A549 (cell line): ENCODE measurements around the gene BLTP2. TPM values are rescaled to one million over a fixed set of nuclear protein-coding genes. Genes with fewer than 3 reads are reported as not detected.

Experiments
- ATAC-seq, 2 experiments: fragments of 200-7000 bp in 1 of 2; fragments of >200 bp in 1 of 2; cut with Nextera tagmentation in 1 of 2; cut with Tn5 transposase in 1 of 2; 3 replicates each; pipeline versions ENCODE4 v1.8.0 to v1.9.1; 2018 to 2020; ENCODE audit warnings: mild to moderate bottlenecking in 1 of 2, moderate library complexity in 1 of 2
- CTCF ChIA-PET: fragments of 300-600 bp; sonication (Branson Sonifier 250); formaldehyde crosslinking; extraction: SDS; loops from one replicate; lab custom pipeline; 2021; ENCODE audit warnings: antibody characterized with exemption, inconsistent platforms; lab: Yijun Ruan, JAX
- POLR2A ChIA-PET: fragments of 350-600 bp; formaldehyde crosslinking; extraction: SDS; loops from one replicate; lab custom pipeline; 2021; ENCODE audit warnings: antibody characterized with exemption, inconsistent platforms; lab: Yijun Ruan, JAX
- DNase-seq, 2 experiments: peaks; one replicate each; pipeline versions ENCODE4 v3.0.0 to v3.0.0-alpha.2; 2011 to 2016; ENCODE audit warnings: low read depth in 1 of 2, low spot score in 1 of 2
- FAIRE-seq: peaks from 2 replicates; lab custom pipeline; 2011; peaks lifted over from hg19 to GRCh38; lab: Jason Lieb, UNC
- H3K27ac ChIP-seq, 2 experiments: fragments of >200 bp; sonication (Bioruptor Twin); formaldehyde crosslinking; 3 replicates each; pipeline ENCODE4 v1.5.1; 2016 to 2017
- H3K4me1 ChIP-seq: fragments of >200 bp; sonication (Bioruptor Twin); formaldehyde crosslinking; 3 replicates; pipeline ENCODE4 v1.6.1; 2016
- H3K4me2 ChIP-seq: fragments of >200 bp; sonication (Bioruptor Twin); formaldehyde crosslinking; 3 replicates; pipeline ENCODE4 v1.6.1; 2016
- H3K4me3 ChIP-seq: fragments of >200 bp; sonication (Bioruptor Twin); formaldehyde crosslinking; 3 replicates; pipeline ENCODE4 v1.5.1; 2016
- H3K9me3 ChIP-seq: fragments of >200 bp; sonication (Bioruptor Twin); formaldehyde crosslinking; 3 replicates; pipeline ENCODE4 v1.6.1; 2016
- BHLHE40 ChIP-seq: IDR thresholded peaks from 2 replicates; pipeline ENCODE4 v1.6.1; 2012; ENCODE audit warnings: low read depth, low read length, inconsistent platforms
- CHD4 ChIP-seq: fragments of 200-600 bp; sonication (generic); IDR thresholded peaks from 2 replicates; pipeline ENCODE4 v1.6.1; 2016; ENCODE audit warnings: antibody characterized with exemption, mild to moderate bottlenecking, borderline replicate concordance
- ESRRA ChIP-seq: fragments of 150-350 bp; IDR thresholded peaks from 2 replicates; pipeline ENCODE4 v1.6.1; 2014; ENCODE audit warnings: mild to moderate bottlenecking, low read length, borderline replicate concordance
- FOSB ChIP-seq: fragments of 250-450 bp; sonication (Bioruptor Pico); IDR thresholded peaks from 2 replicates; pipeline ENCODE4 v1.5.0; 2020; ENCODE audit warnings: mild to moderate bottlenecking, moderate library complexity
- FOXS1 ChIP-seq: fragments of 250-450 bp; sonication (Bioruptor Pico); IDR thresholded peaks from 2 replicates; pipeline ENCODE4 v1.5.0; 2020; ENCODE audit warnings: mild to moderate bottlenecking, moderate library complexity
- HDAC2 ChIP-seq: fragments of 200-600 bp; sonication (generic); IDR thresholded peaks from 2 replicates; pipeline ENCODE4 v1.6.1; 2016
- HEYL ChIP-seq: fragments of 250-450 bp; sonication (Bioruptor Pico); IDR thresholded peaks from 2 replicates; pipeline ENCODE4 v1.8.0; 2021; ENCODE audit warnings: mild to moderate bottlenecking, moderate library complexity
- HOXA7 ChIP-seq: fragments of 250-450 bp; sonication (Bioruptor Pico); IDR thresholded peaks from 2 replicates; pipeline ENCODE4 v1.5.0; 2020; ENCODE audit warnings: mild to moderate bottlenecking, moderate library complexity
- JUNB ChIP-seq: fragments of >200 bp; sonication (Bioruptor Twin); formaldehyde crosslinking; IDR thresholded peaks from 2 replicates; pipeline ENCODE4 v1.6.1; 2016
- MAFK ChIP-seq: fragments of 450-650 bp; IDR thresholded peaks from 2 replicates; pipeline ENCODE4 v1.6.1; 2014; ENCODE audit not compliant: partially characterized antibody
- MAZ ChIP-seq: fragments of 150-350 bp; IDR thresholded peaks from 2 replicates; pipeline ENCODE4 v1.6.1; 2014; ENCODE audit warnings: antibody characterized with exemption, low read depth, low read length, borderline replicate concordance
- MYC ChIP-seq: IDR thresholded peaks from 2 replicates; pipeline ENCODE4 v1.6.1; 2012; ENCODE audit warnings: mild to moderate bottlenecking, inconsistent platforms, low read length, improper control_type of control experiment, borderline replicate concordance
- NFE2L2 ChIP-seq: fragments of 150-350 bp; conservative IDR thresholded peaks from 2 replicates; pipeline ENCODE4 v1.6.1; 2014; ENCODE audit warnings: low read length
- NPAS2 ChIP-seq: fragments of 250-450 bp; sonication (Bioruptor Pico); IDR thresholded peaks from 2 replicates; pipeline ENCODE4 v1.8.0; 2022; ENCODE audit warnings: mild to moderate bottlenecking, moderate library complexity, borderline replicate concordance
- NR3C1 ChIP-seq: fragments of >200 bp; sonication (Bioruptor Twin); formaldehyde crosslinking; IDR thresholded peaks from 3 replicates; pipeline ENCODE4 v1.6.1; 2017
- RAD21 ChIP-seq, 2 experiments: fragments of >200 bp in 1 of 2; sonication (Bioruptor Twin) in 1 of 2; formaldehyde crosslinking in 1 of 2; IDR thresholded peaks in 1 of 2; conservative IDR thresholded peaks in 1 of 2; 2 replicates in 1 of 2; 3 replicates in 1 of 2; pipeline ENCODE4 v1.6.1; 2012 to 2018; ENCODE audit warnings: inconsistent platforms in 1 of 2
- RFX5 ChIP-seq: fragments of 450-650 bp; IDR thresholded peaks from 2 replicates; pipeline ENCODE4 v1.7.1; 2014; ENCODE audit warnings: antibody characterized with exemption, mild to moderate bottlenecking, moderate library complexity
- SMC3 ChIP-seq: fragments of >200 bp; sonication (Bioruptor Twin); formaldehyde crosslinking; IDR thresholded peaks from 3 replicates; pipeline ENCODE4 v1.6.1; 2018; ENCODE audit warnings: inconsistent platforms
- SREBF2 ChIP-seq: fragments of 450-650 bp; IDR thresholded peaks from 2 replicates; pipeline ENCODE4 v1.6.1; 2014; ENCODE audit warnings: mild to moderate bottlenecking, moderate library complexity
- TFCP2L1 ChIP-seq: fragments of 250-450 bp; sonication (Bioruptor Pico); IDR thresholded peaks from 2 replicates; pipeline ENCODE4 v1.5.0; 2021; ENCODE audit warnings: mild to moderate bottlenecking
- TP53 ChIP-seq: fragments of 250-450 bp; sonication (Bioruptor Pico); IDR thresholded peaks from 2 replicates; pipeline ENCODE4 v1.5.0; 2021; ENCODE audit warnings: mild to moderate bottlenecking, moderate library complexity
- ZFP36 ChIP-seq: fragments of 450-650 bp; IDR thresholded peaks from 2 replicates; pipeline ENCODE4 v1.6.1; 2014; ENCODE audit warnings: borderline replicate concordance; ENCODE audit not compliant: partially characterized antibody
- WGBS: methylation state at CpG from one replicate; pipeline ENCODE4 v1.1.6; 2017; ENCODE audit errors: missing lambda C conversion rate; 5-methylcytosine and 5-hydroxymethylcytosine counted together
- polyA minus RNA-seq: library from RNA; depleted of rRNA, polyadenylated mRNA; stranded (reverse); fragments of >200 nt; gene quantifications from 2 replicates; pipeline ENCODE4 v1.2.3, GENCODE V29; 2011; rRNA and poly(A)+ RNA removed
- polyA plus RNA-seq, 4 experiments: library from polyadenylated mRNA; depleted of rRNA in 3 of 4; stranded (reverse); fragments of >200 nt; fragmentation: RNase III in 1 of 4; extraction: RNeasy Plus Mini Kit Qiagen cat#74134 plus additional on column Dnase treatment in 1 of 4; gene quantifications; 2 replicates in 3 of 4; 3 replicates in 1 of 4; pipeline ENCODE4 v1.2.3, GENCODE V29; 2011 to 2017
- TF ChIP-seq, protein P1 (sequence below): fragments of >200 bp; sonication (Bioruptor Twin); formaldehyde crosslinking; IDR thresholded peaks from 3 replicates; pipeline ENCODE4 v1.5.1; 2016
- TF ChIP-seq, protein P2 (sequence below): fragments of 150-350 bp; IDR thresholded peaks from 2 replicates; pipeline ENCODE4 v1.6.1; 2014; ENCODE audit warnings: low read depth, mild to moderate bottlenecking, low read length
- TF ChIP-seq, protein P3 (sequence below): IDR thresholded peaks from 2 replicates; pipeline ENCODE4 v1.6.1; 2012; ENCODE audit warnings: low read depth, borderline replicate concordance
- TF ChIP-seq, protein P4 (sequence below): fragments of 250-450 bp; sonication (Bioruptor Pico); IDR thresholded peaks from 2 replicates; pipeline ENCODE4 v1.5.0; 2020; ENCODE audit warnings: low read depth, mild to moderate bottlenecking, moderate library complexity
- TF ChIP-seq, protein P5 (sequence below): fragments of 200-600 bp; sonication (generic); IDR thresholded peaks from 2 replicates; pipeline ENCODE4 v1.6.1; 2016; ENCODE audit warnings: antibody characterized with exemption, mild to moderate bottlenecking, moderate library complexity
- TF ChIP-seq, protein P6 (sequence below): fragments of >200 bp; sonication (Bioruptor Twin); formaldehyde crosslinking; IDR thresholded peaks from 2 replicates; pipeline ENCODE4 v1.6.1; 2016
- TF ChIP-seq, protein P7 (sequence below): IDR thresholded peaks from 2 replicates; pipeline ENCODE4 v1.6.1; 2012

The BLTP2 gene
- polyA plus RNA-seq (2011; rRNA removed) (150 and 243 TPM in 2 replicates), polyA plus RNA-seq (2017; fragmentation: RNase III; extraction: RNeasy Plus Mini Kit Qiagen cat#74134 plus additional on column Dnase treatment) (78.8 to 81.1 TPM (median 79.8 TPM) in 3 replicates), polyA minus RNA-seq (576 and 685 TPM in 2 replicates)
- polyA plus RNA-seq (2012; cell fraction: cytosol; rRNA removed) = 42.7 and 55.5 TPM in 2 replicates
- polyA plus RNA-seq (2012; cell fraction: nucleus; rRNA removed) = 65.3 and 85.0 TPM in 2 replicates

DNA sequence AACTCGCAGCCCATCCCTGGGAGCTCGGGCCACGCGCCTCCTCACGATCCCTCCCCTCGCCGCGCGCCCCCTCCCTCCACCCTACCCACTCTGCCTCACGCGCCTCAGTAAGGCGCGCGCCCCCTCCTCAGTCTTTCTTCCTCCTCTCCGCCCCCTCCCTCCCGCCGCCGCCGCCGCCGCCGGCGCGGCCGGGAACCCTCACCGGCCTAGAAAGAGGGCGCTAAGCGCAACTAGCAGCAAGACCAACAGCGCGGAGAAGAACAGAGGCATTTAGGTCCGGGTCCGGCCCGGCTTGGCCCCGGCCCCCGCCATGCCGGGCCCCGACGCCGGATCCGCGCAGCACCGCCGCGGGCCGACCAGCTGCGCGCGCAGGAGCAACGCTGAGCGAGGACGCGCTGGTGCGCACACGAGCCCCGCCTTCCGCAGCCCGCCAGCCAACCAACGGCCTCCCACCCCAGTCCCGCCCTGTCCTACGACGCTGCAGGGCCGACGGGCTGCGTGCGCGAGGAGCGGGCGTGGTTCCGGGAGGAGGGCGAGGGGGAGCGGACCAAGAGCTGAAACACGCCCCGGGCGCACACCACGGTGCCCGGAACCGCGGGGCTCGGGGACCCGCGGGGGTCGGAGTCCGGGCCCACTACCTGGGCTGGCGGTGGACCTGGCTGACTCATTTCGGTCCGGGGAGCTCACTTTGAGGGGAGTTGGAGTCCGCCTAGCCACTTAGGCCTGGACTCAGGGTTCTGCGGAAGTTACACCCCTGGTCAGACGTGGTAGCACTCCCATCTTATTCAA, at the start of gene BLTP2:
TSS of gene BLTP2 (minus strand) at position 372 of the 789 bp plus-strand sequence. CDS start at position 270, 102 bp downstream.
- peak; percentile 97 to 99 for DNase-seq
- CTCF ChIA-PET = interaction anchor here (1.0 to 6.8 kb wide), 24 partner anchors 10 to 151 kb away, joined by 3 to 90 read pairs (median 8); partner anchors contain the start of genes NEK8, PROCA1, RPL23A and SDF2
- WGBS = 3% methylated on average over 39 of the region's 89 CpGs
- H3K27ac ChIP-seq = peak within 1 kb of the TSS; percentile 97 to 99
- peak within 1 kb of the TSS; percentile 94 for H3K4me3 ChIP-seq
- no peaks in the 10 kb centered on the region for H3K9me3 ChIP-seq
- ATAC-seq = peak; percentile 94 to 97
- peak within 1 kb of the TSS; percentile 79 for H3K4me2 ChIP-seq
- H3K4me1 ChIP-seq = peaks cover 32% of the 10 kb centered on the region
- no peak for FAIRE-seq
- POLR2A ChIA-PET = interaction anchor here (0.6 to 2.6 kb wide), 21 partner anchors 10 to 292 kb away, joined by 3 to 41 read pairs (median 5); partner anchors contain the start of genes PIGS, PROCA1, RPL23A and SDF2
- no peak for TF ChIP-seq FOXS1 (CRISPR knock-in tag)
- TF ChIP-seq NR3C1 = no peak
- TF ChIP-seq SMC3 = no peak
- no peak for TF ChIP-seq SREBF2
- no peak for TF ChIP-seq TP53
- no peak for TF ChIP-seq MAFK
- no peak for TF ChIP-seq BHLHE40
- TF ChIP-seq TFCP2L1 (CRISPR knock-in tag) = no peak
- no peak for TF ChIP-seq HOXA7 (CRISPR knock-in tag)
- TF ChIP-seq, protein P1, sequence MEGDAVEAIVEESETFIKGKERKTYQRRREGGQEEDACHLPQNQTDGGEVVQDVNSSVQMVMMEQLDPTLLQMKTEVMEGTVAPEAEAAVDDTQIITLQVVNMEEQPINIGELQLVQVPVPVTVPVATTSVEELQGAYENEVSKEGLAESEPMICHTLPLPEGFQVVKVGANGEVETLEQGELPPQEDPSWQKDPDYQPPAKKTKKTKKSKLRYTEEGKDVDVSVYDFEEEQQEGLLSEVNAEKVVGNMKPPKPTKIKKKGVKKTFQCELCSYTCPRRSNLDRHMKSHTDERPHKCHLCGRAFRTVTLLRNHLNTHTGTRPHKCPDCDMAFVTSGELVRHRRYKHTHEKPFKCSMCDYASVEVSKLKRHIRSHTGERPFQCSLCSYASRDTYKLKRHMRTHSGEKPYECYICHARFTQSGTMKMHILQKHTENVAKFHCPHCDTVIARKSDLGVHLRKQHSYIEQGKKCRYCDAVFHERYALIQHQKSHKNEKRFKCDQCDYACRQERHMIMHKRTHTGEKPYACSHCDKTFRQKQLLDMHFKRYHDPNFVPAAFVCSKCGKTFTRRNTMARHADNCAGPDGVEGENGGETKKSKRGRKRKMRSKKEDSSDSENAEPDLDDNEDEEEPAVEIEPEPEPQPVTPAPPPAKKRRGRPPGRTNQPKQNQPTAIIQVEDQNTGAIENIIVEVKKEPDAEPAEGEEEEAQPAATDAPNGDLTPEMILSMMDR = no peak
- TF ChIP-seq FOSB (CRISPR knock-in tag) = no peak
- TF ChIP-seq, protein P2, sequence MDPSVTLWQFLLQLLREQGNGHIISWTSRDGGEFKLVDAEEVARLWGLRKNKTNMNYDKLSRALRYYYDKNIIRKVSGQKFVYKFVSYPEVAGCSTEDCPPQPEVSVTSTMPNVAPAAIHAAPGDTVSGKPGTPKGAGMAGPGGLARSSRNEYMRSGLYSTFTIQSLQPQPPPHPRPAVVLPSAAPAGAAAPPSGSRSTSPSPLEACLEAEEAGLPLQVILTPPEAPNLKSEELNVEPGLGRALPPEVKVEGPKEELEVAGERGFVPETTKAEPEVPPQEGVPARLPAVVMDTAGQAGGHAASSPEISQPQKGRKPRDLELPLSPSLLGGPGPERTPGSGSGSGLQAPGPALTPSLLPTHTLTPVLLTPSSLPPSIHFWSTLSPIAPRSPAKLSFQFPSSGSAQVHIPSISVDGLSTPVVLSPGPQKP = no peak
- no peak for TF ChIP-seq RAD21 (conservative IDR thresholded peaks at IDR 0.05 in 1 of 2, IDR thresholded peaks at IDR 0.05 in 1 of 2)
- peak; percentile 72; the same call in 1 of the 2 replicates for TF ChIP-seq MAZ
- TF ChIP-seq RFX5 = 0 out of 2 replicates have a peak, but pooled peaks have one; percentile 12
- TF ChIP-seq MYC = no peak; the same call in 1 of the 2 replicates
- TF ChIP-seq, protein P3, sequence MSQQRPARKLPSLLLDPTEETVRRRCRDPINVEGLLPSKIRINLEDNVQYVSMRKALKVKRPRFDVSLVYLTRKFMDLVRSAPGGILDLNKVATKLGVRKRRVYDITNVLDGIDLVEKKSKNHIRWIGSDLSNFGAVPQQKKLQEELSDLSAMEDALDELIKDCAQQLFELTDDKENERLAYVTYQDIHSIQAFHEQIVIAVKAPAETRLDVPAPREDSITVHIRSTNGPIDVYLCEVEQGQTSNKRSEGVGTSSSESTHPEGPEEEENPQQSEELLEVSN = peak; percentile 64
- TF ChIP-seq, protein P4, sequence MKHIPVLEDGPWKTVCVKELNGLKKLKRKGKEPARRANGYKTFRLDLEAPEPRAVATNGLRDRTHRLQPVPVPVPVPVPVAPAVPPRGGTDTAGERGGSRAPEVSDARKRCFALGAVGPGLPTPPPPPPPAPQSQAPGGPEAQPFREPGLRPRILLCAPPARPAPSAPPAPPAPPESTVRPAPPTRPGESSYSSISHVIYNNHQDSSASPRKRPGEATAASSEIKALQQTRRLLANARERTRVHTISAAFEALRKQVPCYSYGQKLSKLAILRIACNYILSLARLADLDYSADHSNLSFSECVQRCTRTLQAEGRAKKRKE = no peak
- TF ChIP-seq NPAS2 (CRISPR knock-in tag) = no peak
- no peak for TF ChIP-seq CHD4
- no peak for TF ChIP-seq HDAC2
- TF ChIP-seq, protein P5, sequence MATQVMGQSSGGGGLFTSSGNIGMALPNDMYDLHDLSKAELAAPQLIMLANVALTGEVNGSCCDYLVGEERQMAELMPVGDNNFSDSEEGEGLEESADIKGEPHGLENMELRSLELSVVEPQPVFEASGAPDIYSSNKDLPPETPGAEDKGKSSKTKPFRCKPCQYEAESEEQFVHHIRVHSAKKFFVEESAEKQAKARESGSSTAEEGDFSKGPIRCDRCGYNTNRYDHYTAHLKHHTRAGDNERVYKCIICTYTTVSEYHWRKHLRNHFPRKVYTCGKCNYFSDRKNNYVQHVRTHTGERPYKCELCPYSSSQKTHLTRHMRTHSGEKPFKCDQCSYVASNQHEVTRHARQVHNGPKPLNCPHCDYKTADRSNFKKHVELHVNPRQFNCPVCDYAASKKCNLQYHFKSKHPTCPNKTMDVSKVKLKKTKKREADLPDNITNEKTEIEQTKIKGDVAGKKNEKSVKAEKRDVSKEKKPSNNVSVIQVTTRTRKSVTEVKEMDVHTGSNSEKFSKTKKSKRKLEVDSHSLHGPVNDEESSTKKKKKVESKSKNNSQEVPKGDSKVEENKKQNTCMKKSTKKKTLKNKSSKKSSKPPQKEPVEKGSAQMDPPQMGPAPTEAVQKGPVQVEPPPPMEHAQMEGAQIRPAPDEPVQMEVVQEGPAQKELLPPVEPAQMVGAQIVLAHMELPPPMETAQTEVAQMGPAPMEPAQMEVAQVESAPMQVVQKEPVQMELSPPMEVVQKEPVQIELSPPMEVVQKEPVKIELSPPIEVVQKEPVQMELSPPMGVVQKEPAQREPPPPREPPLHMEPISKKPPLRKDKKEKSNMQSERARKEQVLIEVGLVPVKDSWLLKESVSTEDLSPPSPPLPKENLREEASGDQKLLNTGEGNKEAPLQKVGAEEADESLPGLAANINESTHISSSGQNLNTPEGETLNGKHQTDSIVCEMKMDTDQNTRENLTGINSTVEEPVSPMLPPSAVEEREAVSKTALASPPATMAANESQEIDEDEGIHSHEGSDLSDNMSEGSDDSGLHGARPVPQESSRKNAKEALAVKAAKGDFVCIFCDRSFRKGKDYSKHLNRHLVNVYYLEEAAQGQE = no peak
- no peak for TF ChIP-seq HEYL (CRISPR knock-in tag)
- TF ChIP-seq, protein P6, sequence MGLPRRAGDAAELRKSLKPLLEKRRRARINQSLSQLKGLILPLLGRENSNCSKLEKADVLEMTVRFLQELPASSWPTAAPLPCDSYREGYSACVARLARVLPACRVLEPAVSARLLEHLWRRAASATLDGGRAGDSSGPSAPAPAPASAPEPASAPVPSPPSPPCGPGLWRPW = no peak
- no peak for TF ChIP-seq NFE2L2
- no peak for TF ChIP-seq ZFP36
- no peak for TF ChIP-seq ESRRA
- no peak for TF ChIP-seq JUNB
- TF ChIP-seq, protein P7, sequence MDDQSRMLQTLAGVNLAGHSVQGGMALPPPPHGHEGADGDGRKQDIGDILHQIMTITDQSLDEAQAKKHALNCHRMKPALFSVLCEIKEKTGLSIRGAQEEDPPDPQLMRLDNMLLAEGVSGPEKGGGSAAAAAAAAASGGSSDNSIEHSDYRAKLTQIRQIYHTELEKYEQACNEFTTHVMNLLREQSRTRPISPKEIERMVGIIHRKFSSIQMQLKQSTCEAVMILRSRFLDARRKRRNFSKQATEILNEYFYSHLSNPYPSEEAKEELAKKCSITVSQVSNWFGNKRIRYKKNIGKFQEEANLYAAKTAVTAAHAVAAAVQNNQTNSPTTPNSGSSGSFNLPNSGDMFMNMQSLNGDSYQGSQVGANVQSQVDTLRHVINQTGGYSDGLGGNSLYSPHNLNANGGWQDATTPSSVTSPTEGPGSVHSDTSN = no peak
